ENCODE data around the gene IRF2.

The IRF2 gene

DNA sequence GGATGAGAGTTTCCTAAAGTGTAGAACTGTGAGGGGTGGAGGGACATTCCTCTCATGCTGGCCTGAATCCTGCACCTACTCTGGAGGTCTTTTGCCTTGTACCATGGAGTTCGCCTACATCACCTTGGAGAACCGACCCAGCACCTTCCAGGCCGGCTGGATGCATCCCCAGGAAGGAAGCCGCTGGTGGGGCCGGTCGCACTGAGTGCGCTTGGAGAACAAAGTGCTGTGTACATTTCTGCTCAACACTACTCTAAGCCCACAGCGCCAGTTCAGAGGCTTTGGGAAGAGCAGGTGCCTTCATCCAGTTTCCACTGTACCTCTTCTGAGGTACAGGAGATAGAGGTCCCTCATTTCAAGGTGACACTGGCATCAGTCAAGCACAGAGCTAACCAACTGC lies 15.4 kb upstream of the IRF2 start:
- Histone ChIP-seq H3K9ac (ENCODE audit: low read length) (no peak overlapping the region), H2AFZ (ENCODE audit: insufficient read depth, low read length, poor library complexity) (no peak overlapping the region), H2BK5ac (ENCODE audit: low read depth, low read length, poor library complexity) (no peak overlapping the region), H3K14ac (ENCODE audit: low read length) (no peak overlapping the region), H3K4ac (ENCODE audit: low read depth, low read length) (no peak overlapping the region), H3K23ac (ENCODE audit: low read length) (no peak overlapping the region), H3K4me3 (ENCODE audit: low read depth, low read length) (no peak overlapping the region), H3K4me1 (ENCODE audit: control insufficient read depth in 1 of 2, insufficient read depth in 2 of 2, low read length in 2 of 2) (no peaks in the 10 kb centered on the region), H4K8ac (ENCODE audit: low read depth, low read length) (no peak overlapping the region), H3K36me3 (ENCODE audit: control insufficient read depth in 1 of 2, insufficient read depth in 2 of 2, low read length in 2 of 2) (no peaks in the 10 kb centered on the region), H3K79me1 (ENCODE audit: low read length) (no peaks in the 10 kb centered on the region), H3K4me2 (ENCODE audit: low read length) (no peak overlapping the region), H2BK12ac (ENCODE audit: low read length) (no peak overlapping the region), H3K79me2 (ENCODE audit: control insufficient read depth, insufficient read depth, low read length, poor library complexity) (no peaks in the 10 kb centered on the region), H3K27ac (ENCODE audit: low read depth, low read length) (no peak overlapping the region), H4K91ac (ENCODE audit: low read depth, low read length) (no peak overlapping the region), H2AK5ac (ENCODE audit: low read length) (no peak overlapping the region), H4K12ac (ENCODE audit: low read depth, low read length) (no peak overlapping the region), H3K9me3 (ENCODE audit: insufficient read depth, low read depth, low read length) (no peaks in the 10 kb centered on the region), H3K18ac (ENCODE audit: low read length) (no peak overlapping the region), H2BK120ac (ENCODE audit: insufficient read depth, low read length, poor library complexity) (no peak overlapping the region), H3K27me3 (ENCODE audit: insufficient read depth, low read length) (no peaks in the 10 kb centered on the region)
- WGBS (ENCODE audit: extremely low coverage, insufficient coverage, insufficient read length): no CpG with 5 or more reads among the region's 8 CpGs
- no peak for DNase-seq

DNA sequence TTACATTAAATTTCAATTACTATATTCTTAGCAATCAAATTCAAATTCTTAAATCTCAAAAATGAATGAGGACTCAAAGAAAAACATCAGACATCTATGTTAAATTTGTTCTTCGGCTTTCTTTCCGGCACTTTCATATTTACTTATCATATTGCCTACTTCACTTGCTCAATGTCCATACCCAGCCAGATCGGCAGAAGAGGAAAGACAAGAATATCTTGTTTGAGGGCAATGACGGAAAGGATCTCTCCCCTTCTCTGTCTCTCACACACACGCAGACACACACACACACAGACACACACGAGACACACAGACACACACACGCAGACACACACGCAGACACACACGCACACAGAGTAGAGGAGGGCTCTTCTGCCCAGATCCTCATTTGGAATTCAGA lies 13.2 kb upstream of the IRF2 start:
- no peak overlapping the region for H3K14ac ChIP-seq (ENCODE audit: low read length)

GRCh38 chr4:184485279-184485678 lies 10.9 kb upstream of the IRF2 start:
- Histone ChIP-seq H3K79me2 (ENCODE audit: control insufficient read depth, insufficient read depth, low read length, poor library complexity) (no peaks in the 10 kb centered on the region), H2AK5ac (ENCODE audit: low read length) (no peak overlapping the region), H3K4me3 (ENCODE audit: low read depth, low read length) (no peak overlapping the region), H3K9me3 (ENCODE audit: insufficient read depth, low read depth, low read length) (peaks cover 3% of the 10 kb centered on the region), H3K9ac (ENCODE audit: low read length) (no peak overlapping the region), H2BK5ac (ENCODE audit: low read depth, low read length, poor library complexity) (no peak overlapping the region), H2BK12ac (ENCODE audit: low read length) (no peak overlapping the region), H2BK120ac (ENCODE audit: insufficient read depth, low read length, poor library complexity) (no peak overlapping the region), H3K36me3 (ENCODE audit: control insufficient read depth in 1 of 2, insufficient read depth in 2 of 2, low read length in 2 of 2) (no peaks in the 10 kb centered on the region), H3K79me1 (ENCODE audit: low read length) (no peaks in the 10 kb centered on the region), H3K4me1 (ENCODE audit: control insufficient read depth in 1 of 2, insufficient read depth in 2 of 2, low read length in 2 of 2) (no peaks in the 10 kb centered on the region), H3K18ac (ENCODE audit: low read length) (no peak overlapping the region), H2AFZ (ENCODE audit: insufficient read depth, low read length, poor library complexity) (no peak overlapping the region), H3K23ac (ENCODE audit: low read length) (no peak overlapping the region), H4K8ac (ENCODE audit: low read depth, low read length) (no peak overlapping the region), H3K4me2 (ENCODE audit: low read length) (no peak overlapping the region), H3K4ac (ENCODE audit: low read depth, low read length) (no peak overlapping the region), H4K12ac (ENCODE audit: low read depth, low read length) (no peak overlapping the region), H3K27ac (ENCODE audit: low read depth, low read length) (no peak overlapping the region), H4K91ac (ENCODE audit: low read depth, low read length) (no peak overlapping the region), H3K27me3 (ENCODE audit: insufficient read depth, low read length) (no peaks in the 10 kb centered on the region), H3K14ac (ENCODE audit: low read length) (no peak overlapping the region)
- no CpG with 5 or more reads among the region's 2 CpGs for WGBS (ENCODE audit: extremely low coverage, insufficient coverage, insufficient read length)
- DNase-seq: peak; percentile 77 to 94

More for the DNA sequence above, 13.2 kb upstream of the IRF2 start:
- H3K36me3 ChIP-seq (ENCODE audit: control insufficient read depth in 1 of 2, insufficient read depth in 2 of 2, low read length in 2 of 2): no peaks in the 10 kb centered on the region
- no peak overlapping the region for H3K27ac ChIP-seq (ENCODE audit: low read depth, low read length)
- no peaks in the 10 kb centered on the region for H3K79me2 ChIP-seq (ENCODE audit: control insufficient read depth, insufficient read depth, low read length, poor library complexity)
- no peak overlapping the region for H3K18ac ChIP-seq (ENCODE audit: low read length)
- no peak overlapping the region for H3K9ac ChIP-seq (ENCODE audit: low read length)
- H3K4me3 ChIP-seq (ENCODE audit: low read depth, low read length): no peak overlapping the region
- no peaks in the 10 kb centered on the region for H3K4me1 ChIP-seq (ENCODE audit: control insufficient read depth in 1 of 2, insufficient read depth in 2 of 2, low read length in 2 of 2)
- no peak overlapping the region for H3K23ac ChIP-seq (ENCODE audit: low read length)
- no CpG with 5 or more reads among the region's 9 CpGs for WGBS (ENCODE audit: extremely low coverage, insufficient coverage, insufficient read length)
- H4K91ac ChIP-seq (ENCODE audit: low read depth, low read length): no peak overlapping the region
- H4K8ac ChIP-seq (ENCODE audit: low read depth, low read length): no peak overlapping the region
- no peaks in the 10 kb centered on the region for H3K79me1 ChIP-seq (ENCODE audit: low read length)
- no peak overlapping the region for H2BK12ac ChIP-seq (ENCODE audit: low read length)
- no peak overlapping the region for H3K4ac ChIP-seq (ENCODE audit: low read depth, low read length)
- H3K9me3 ChIP-seq (ENCODE audit: insufficient read depth, low read depth, low read length): peaks cover 3% of the 10 kb centered on the region
- H4K12ac ChIP-seq (ENCODE audit: low read depth, low read length): no peak overlapping the region
- H2AK5ac ChIP-seq (ENCODE audit: low read length): no peak overlapping the region
- H2AFZ ChIP-seq (ENCODE audit: insufficient read depth, low read length, poor library complexity): no peak overlapping the region
- H2BK120ac ChIP-seq (ENCODE audit: insufficient read depth, low read length, poor library complexity): no peak overlapping the region
- no peak overlapping the region for H3K4me2 ChIP-seq (ENCODE audit: low read length)
- no peak overlapping the region for H2BK5ac ChIP-seq (ENCODE audit: low read depth, low read length, poor library complexity)
- no peaks in the 10 kb centered on the region for H3K27me3 ChIP-seq (ENCODE audit: insufficient read depth, low read length)
- peak in 1 of 2 donors; percentile 23 for DNase-seq

- H2AFZ ChIP-seq (ENCODE audit: insufficient read depth, low read length, poor library complexity): no peak overlapping the region
Observed at GRCh38 chr4:184481544-184481943, 7.2 kb upstream of the IRF2 start.

More at GRCh38 chr4:184481544-184481943, 7.2 kb upstream of the IRF2 start:
- no peak overlapping the region for H4K8ac ChIP-seq (ENCODE audit: low read depth, low read length)
- no peak overlapping the region for H2BK12ac ChIP-seq (ENCODE audit: low read length)
- no peak overlapping the region for H2BK5ac ChIP-seq (ENCODE audit: low read depth, low read length, poor library complexity)
- no CpG with 5 or more reads among the region's 6 CpGs for WGBS (ENCODE audit: extremely low coverage, insufficient coverage, insufficient read length)
- H3K4ac ChIP-seq (ENCODE audit: low read depth, low read length): no peak overlapping the region
- H3K14ac ChIP-seq (ENCODE audit: low read length): no peak overlapping the region
- no peak overlapping the region for H2AK5ac ChIP-seq (ENCODE audit: low read length)
- H3K9ac ChIP-seq (ENCODE audit: low read length): no peak overlapping the region
- no peaks in the 10 kb centered on the region for H3K79me2 ChIP-seq (ENCODE audit: control insufficient read depth, insufficient read depth, low read length, poor library complexity)
- no peak overlapping the region for H3K4me2 ChIP-seq (ENCODE audit: low read length)
- no peaks in the 10 kb centered on the region for H3K36me3 ChIP-seq (ENCODE audit: control insufficient read depth in 1 of 2, insufficient read depth in 2 of 2, low read length in 2 of 2)
- H3K79me1 ChIP-seq (ENCODE audit: low read length): no peaks in the 10 kb centered on the region
- DNase-seq: no peak
- no peaks in the 10 kb centered on the region for H3K4me1 ChIP-seq (ENCODE audit: control insufficient read depth in 1 of 2, insufficient read depth in 2 of 2, low read length in 2 of 2)
- H3K27me3 ChIP-seq (ENCODE audit: insufficient read depth, low read length): no peaks in the 10 kb centered on the region
- H4K91ac ChIP-seq (ENCODE audit: low read depth, low read length): no peak overlapping the region
- no peak overlapping the region for H3K4me3 ChIP-seq (ENCODE audit: low read depth, low read length)
- H3K23ac ChIP-seq (ENCODE audit: low read length): no peak overlapping the region
- H2BK120ac ChIP-seq (ENCODE audit: insufficient read depth, low read length, poor library complexity): no peak overlapping the region
- no peak overlapping the region for H4K12ac ChIP-seq (ENCODE audit: low read depth, low read length)
- no peak overlapping the region for H3K18ac ChIP-seq (ENCODE audit: low read length)
- H3K9me3 ChIP-seq (ENCODE audit: insufficient read depth, low read depth, low read length): peaks cover 3% of the 10 kb centered on the region
- no peak overlapping the region for H3K27ac ChIP-seq (ENCODE audit: low read depth, low read length)
